ENCODE data around the gene KRT15. TPM values are rescaled to one million over a fixed set of nuclear protein-coding genes. Genes with fewer than 3 reads are reported as not detected.

Gene KRT15
- polyA plus RNA-seq, 6 donors from 2014 or later: not detected

- peaks cover 0 to 17% (median 4%) of the 10 kb centered on the region in 7 donors for H3K9me3 Mint-ChIP-seq
- no peak for ATAC-seq (ENCODE audit: low read depth in 2 of 2)
- H3K36me3 Mint-ChIP-seq: peaks cover 0 to 8% of the 10 kb centered on the region in 2 donors
- peaks cover 7 to 17% (median 15%) of the 10 kb centered on the region in 3 donors for H3K27me3 Mint-ChIP-seq
- peaks cover under 1 to 7% (median 2%) of the 10 kb centered on the region in 3 donors for H3K4me1 Mint-ChIP-seq
- H3K4me3 Mint-ChIP-seq: peak overlapping the region in 1 of 8 donors; percentile 66
- H3K27ac Mint-ChIP-seq: no peak overlapping the region
- DNase-seq: no peak
These were observed 43.8 kb downstream of the KRT15 start for GRCh38 chr17:41474863-41475262.

GRCh38 chr17:41468346-41468745 lies 50.3 kb downstream of the KRT15 start:
- Mint-ChIP-seq H3K4me3 (no peak overlapping the region), H3K9me3 (peaks cover 3 to 28% (median 6%) of the 10 kb centered on the region in 7 donors), H3K27me3 (peaks cover 21 to 57% (median 31%) of the 10 kb centered on the region in 3 donors), H3K27ac (no peak overlapping the region), H3K4me1 (no peaks in the 10 kb centered on the region), H3K36me3 (peaks cover 8% of the 10 kb centered on the region in 2 donors)
- no peak for ATAC-seq (ENCODE audit: low read depth in 2 of 2)
- DNase-seq: no peak

GRCh38 chr17:41467561-41467960 lies 51.1 kb downstream of the KRT15 start:
- Mint-ChIP-seq H3K4me3 (no peak overlapping the region), H3K4me1 (no peaks in the 10 kb centered on the region), H3K27me3 (peaks cover 21 to 52% (median 30%) of the 10 kb centered on the region in 3 donors), H3K27ac (no peak overlapping the region), H3K36me3 (peaks cover 0 to 8% of the 10 kb centered on the region in 2 donors), H3K9me3 (peaks cover 0 to 28% (median 6%) of the 10 kb centered on the region in 7 donors)
- ATAC-seq (ENCODE audit: low read depth in 2 of 2): no peak
- DNase-seq: no peak

GRCh38 chr17:41466988-41467387 lies 51.7 kb downstream of the KRT15 start, which contains the start of gene KRT32:
Gene KRT32, minus strand, starts transcription at chr17:41467386. Its CDS starts 61 bp downstream, at chr17:41467325.
- peaks cover 0 to 26% (median 6%) of the 10 kb centered on the region in 7 donors for H3K9me3 Mint-ChIP-seq
- peaks cover 21 to 53% (median 35%) of the 10 kb centered on the region in 3 donors for H3K27me3 Mint-ChIP-seq
- ATAC-seq (ENCODE audit: low read depth in 2 of 2) (no peak), DNase-seq (no peak)
- H3K27ac Mint-ChIP-seq: no peak within 1 kb of the TSS
- peaks cover 0 to 8% of the 10 kb centered on the region in 2 donors for H3K36me3 Mint-ChIP-seq
- no peak within 1 kb of the TSS for H3K4me3 Mint-ChIP-seq
- H3K4me1 Mint-ChIP-seq: no peaks in the 10 kb centered on the region

- Mint-ChIP-seq H3K4me1 (no peaks in the 10 kb centered on the region), H3K4me3 (no peak overlapping the region), H3K36me3 (peaks cover 0 to 8% of the 10 kb centered on the region in 2 donors), H3K9me3 (peaks cover 0 to 16% (median 5%) of the 10 kb centered on the region in 7 donors), H3K27me3 (peaks cover 17 to 62% (median 55%) of the 10 kb centered on the region in 3 donors), H3K27ac (no peak overlapping the region)
- ATAC-seq (ENCODE audit: low read depth in 2 of 2) (no peak), DNase-seq (no peak)
These were observed 54.0 kb downstream of the KRT15 start for GRCh38 chr17:41464682-41465081.

GRCh38 chr17:41464173-41464572 lies 54.5 kb downstream of the KRT15 start:
- ATAC-seq (ENCODE audit: low read depth in 2 of 2) (no peak), DNase-seq (no peak)
- no peaks in the 10 kb centered on the region for H3K4me1 Mint-ChIP-seq
- peaks cover 0 to 8% of the 10 kb centered on the region in 2 donors for H3K36me3 Mint-ChIP-seq
- peaks cover 13 to 62% (median 58%) of the 10 kb centered on the region in 3 donors for H3K27me3 Mint-ChIP-seq
- H3K4me3 Mint-ChIP-seq: no peak overlapping the region
- no peak overlapping the region for H3K27ac Mint-ChIP-seq
- H3K9me3 Mint-ChIP-seq: peaks cover 0 to 16% (median 5%) of the 10 kb centered on the region in 7 donors

- H3K36me3 Mint-ChIP-seq: peaks cover 0 to 8% of the 10 kb centered on the region in 2 donors
- peaks cover 0 to 13% (median 5%) of the 10 kb centered on the region in 7 donors for H3K9me3 Mint-ChIP-seq
- DNase-seq (no peak), ATAC-seq (ENCODE audit: low read depth in 2 of 2) (no peak)
- H3K27me3 Mint-ChIP-seq: peaks cover 14 to 61% (median 58%) of the 10 kb centered on the region in 3 donors
- H3K27ac Mint-ChIP-seq: no peak overlapping the region
- H3K4me3 Mint-ChIP-seq: no peak overlapping the region
- no peaks in the 10 kb centered on the region for H3K4me1 Mint-ChIP-seq
These were observed 54.9 kb downstream of the KRT15 start for GRCh38 chr17:41463746-41464145.

Other genes starting within 250 kb of the KRT15 start
- not detected for gene KRTAP9-7, start 243.2 kb downstream of the KRT15 start, polyA plus RNA-seq (ENCODE audit: low read depth in 6 of 6)
- not detected for gene KRTAP29-1, start 216.0 kb downstream of the KRT15 start, polyA plus RNA-seq (ENCODE audit: low read depth in 6 of 6)
- 1 to 10 TPM in 1 of 6 donors, under 1 TPM in 3, not detected in 2; 0.38 to 2.0 (median 0.55) TPM for gene KRTAP16-1, start 209.6 kb downstream of the KRT15 start, polyA plus RNA-seq (ENCODE audit: low read depth in 6 of 6)
- gene KRTAP17-1, start 203.2 kb downstream of the KRT15 start, polyA plus RNA-seq (ENCODE audit: low read depth in 6 of 6): not detected
- gene KRT33A, start 168.1 kb downstream of the KRT15 start, polyA plus RNA-seq (ENCODE audit: low read depth in 6 of 6): not detected
- gene KRT33B, start 149.1 kb downstream of the KRT15 start, polyA plus RNA-seq (ENCODE audit: low read depth in 6 of 6): not detected
- gene KRT34, start 136.6 kb downstream of the KRT15 start, polyA plus RNA-seq (ENCODE audit: low read depth in 6 of 6): not detected
- gene KRT31, start 121.3 kb downstream of the KRT15 start, polyA plus RNA-seq (ENCODE audit: low read depth in 6 of 6): not detected
- gene KRT37, start 94.3 kb downstream of the KRT15 start, polyA plus RNA-seq (ENCODE audit: low read depth in 6 of 6): not detected
- not detected for gene KRT38, start 77.9 kb downstream of the KRT15 start, polyA plus RNA-seq (ENCODE audit: low read depth in 6 of 6)
- not detected for gene KRT32, start 51.5 kb downstream of the KRT15 start, polyA plus RNA-seq (ENCODE audit: low read depth in 6 of 6)
- gene KRT35, start 37.7 kb downstream of the KRT15 start, polyA plus RNA-seq (ENCODE audit: low read depth in 6 of 6): not detected
- not detected for gene KRT36, start 29.0 kb downstream of the KRT15 start, polyA plus RNA-seq (ENCODE audit: low read depth in 6 of 6)
- not detected for gene KRT13, start 13.3 kb downstream of the KRT15 start, polyA plus RNA-seq (ENCODE audit: low read depth in 6 of 6)
- gene KRT19, start 9.4 kb upstream of the KRT15 start, polyA plus RNA-seq (ENCODE audit: low read depth in 6 of 6): not detected
- not detected for gene KRT9, start 53.2 kb upstream of the KRT15 start, polyA plus RNA-seq (ENCODE audit: low read depth in 6 of 6)
- gene KRT14, start 68.0 kb upstream of the KRT15 start, polyA plus RNA-seq (ENCODE audit: low read depth in 6 of 6): not detected
- gene KRT16, start 93.9 kb upstream of the KRT15 start, polyA plus RNA-seq (ENCODE audit: low read depth in 6 of 6): not detected
- not detected for gene KRT17, start 105.7 kb upstream of the KRT15 start, polyA plus RNA-seq (ENCODE audit: low read depth in 6 of 6)
- gene EIF1, start 170.0 kb upstream of the KRT15 start, polyA plus RNA-seq (ENCODE audit: low read depth in 6 of 6): 1,000 to 10,000 TPM; 1,122 to 1,685 (median 1,504) TPM
- gene GAST, start 193.4 kb upstream of the KRT15 start, polyA plus RNA-seq (ENCODE audit: low read depth in 6 of 6): not detected
- not detected for gene HAP1, start 215.8 kb upstream of the KRT15 start, polyA plus RNA-seq (ENCODE audit: low read depth in 6 of 6)

Data from naive B cell (primary cell).